Measurements from ENCODE around the gene F8.

The F8 gene

GRCh38 chrX:154791939-154792338 lies 230.6 kb downstream of the F8 start:
- H3K27ac ChIP-seq = no peak overlapping the region
- no peak for TF ChIP-seq ZFX (IDR thresholded peaks at IDR 0.05; ENCODE audit: borderline replicate concordance)
- TF ChIP-seq CTCF (IDR thresholded peaks at IDR 0.05) = no peak

- H3K27ac ChIP-seq = no peak overlapping the region
- TF ChIP-seq ZFX (IDR thresholded peaks at IDR 0.05; ENCODE audit: borderline replicate concordance) = no peak
- no peak for TF ChIP-seq CTCF (IDR thresholded peaks at IDR 0.05)
Measured at GRCh38 chrX:154791467-154791866, 231.1 kb downstream of the F8 start.
